CD4-positive, alpha-beta T cell treated with Interferon alpha-2 for 1 hour (primary cell): ENCODE data around the gene RBM5.
"Not testable (repeated sequence)": the region's sequence is repeated elsewhere in the genome, so short reads cannot be mapped to it uniquely, and the experiment has no call there.

Experiments
- DNase-seq, 2 donors: peaks; one replicate each; pipeline ENCODE4 v3.0.0-alpha.2; 2020 to 2022

RBM5 gene

GRCh38 chr3:50088725-50089608 lies at the start of gene RBM5:
Gene RBM5 (plus strand): TSS chr3:50088919. CDS start chr3:50090435, 1,516 bp downstream.
- DNase-seq: peak; percentile 89 to 92

- no peak for DNase-seq
Measured at GRCh38 chr3:50044976-50045375, 43.7 kb upstream of the RBM5 start.

GRCh38 chr3:50047426-50047825 lies 41.3 kb upstream of the RBM5 start:
- no peak for DNase-seq

DNA sequence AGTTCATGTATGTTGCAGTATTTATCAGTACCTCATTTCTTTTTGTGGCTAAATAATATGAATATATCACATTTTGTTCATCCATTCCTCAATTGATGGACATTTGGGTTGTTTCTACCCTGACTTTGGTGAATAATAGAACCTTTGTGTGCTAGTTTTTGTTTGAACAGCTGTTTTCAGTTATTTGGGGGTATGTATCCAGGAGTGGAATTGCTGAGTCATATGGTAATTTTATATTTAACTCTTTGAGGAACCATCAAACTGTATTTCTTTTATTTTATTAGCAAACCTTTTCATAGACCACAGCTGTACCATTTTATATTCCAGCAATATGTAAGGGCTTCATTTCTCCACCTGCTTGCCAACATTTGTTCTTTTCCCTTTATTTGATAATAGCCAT lies 38.4 kb upstream of the RBM5 start:
- DNase-seq: no peak

GRCh38 chr3:50057756-50058155 lies 31.0 kb upstream of the RBM5 start:
- no peak for DNase-seq

GRCh38 chr3:50068134-50068533 lies 20.6 kb upstream of the RBM5 start:
- no peak for DNase-seq

GRCh38 chr3:50078091-50078490 lies 10.6 kb upstream of the RBM5 start:
- DNase-seq: no peak

- DNase-seq: no peak
Measured at GRCh38 chr3:50078622-50079021, 10.1 kb upstream of the RBM5 start.

GRCh38 chr3:50084951-50085350 lies 3.8 kb upstream of the RBM5 start:
- not testable (repeated sequence) for DNase-seq

DNA sequence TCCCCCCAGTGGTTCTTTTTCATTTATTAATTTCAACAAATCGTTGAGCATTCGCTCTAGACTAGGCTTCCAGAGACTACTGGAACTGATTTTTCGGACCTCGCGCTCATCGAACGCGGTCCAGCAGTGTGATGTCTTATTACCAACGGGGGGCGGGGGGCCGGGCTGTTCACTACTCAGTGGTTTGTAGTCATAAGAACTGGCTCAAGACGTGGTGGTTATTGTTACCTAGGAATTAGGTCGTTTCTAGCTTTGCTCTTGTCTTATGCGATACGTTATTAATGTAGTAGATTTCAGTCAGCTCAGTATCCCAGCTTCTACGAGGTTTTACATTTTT lies 858 bp downstream of the RBM5 start:
- DNase-seq: no peak

GRCh38 chr3:50090984-50091383 lies 2.3 kb downstream of the RBM5 start:
- DNase-seq: no peak

GRCh38 chr3:50095352-50095998 lies 6.8 kb downstream of the RBM5 start:
- no peak for DNase-seq

GRCh38 chr3:50100386-50100785 lies 11.7 kb downstream of the RBM5 start:
- no peak for DNase-seq

DNA sequence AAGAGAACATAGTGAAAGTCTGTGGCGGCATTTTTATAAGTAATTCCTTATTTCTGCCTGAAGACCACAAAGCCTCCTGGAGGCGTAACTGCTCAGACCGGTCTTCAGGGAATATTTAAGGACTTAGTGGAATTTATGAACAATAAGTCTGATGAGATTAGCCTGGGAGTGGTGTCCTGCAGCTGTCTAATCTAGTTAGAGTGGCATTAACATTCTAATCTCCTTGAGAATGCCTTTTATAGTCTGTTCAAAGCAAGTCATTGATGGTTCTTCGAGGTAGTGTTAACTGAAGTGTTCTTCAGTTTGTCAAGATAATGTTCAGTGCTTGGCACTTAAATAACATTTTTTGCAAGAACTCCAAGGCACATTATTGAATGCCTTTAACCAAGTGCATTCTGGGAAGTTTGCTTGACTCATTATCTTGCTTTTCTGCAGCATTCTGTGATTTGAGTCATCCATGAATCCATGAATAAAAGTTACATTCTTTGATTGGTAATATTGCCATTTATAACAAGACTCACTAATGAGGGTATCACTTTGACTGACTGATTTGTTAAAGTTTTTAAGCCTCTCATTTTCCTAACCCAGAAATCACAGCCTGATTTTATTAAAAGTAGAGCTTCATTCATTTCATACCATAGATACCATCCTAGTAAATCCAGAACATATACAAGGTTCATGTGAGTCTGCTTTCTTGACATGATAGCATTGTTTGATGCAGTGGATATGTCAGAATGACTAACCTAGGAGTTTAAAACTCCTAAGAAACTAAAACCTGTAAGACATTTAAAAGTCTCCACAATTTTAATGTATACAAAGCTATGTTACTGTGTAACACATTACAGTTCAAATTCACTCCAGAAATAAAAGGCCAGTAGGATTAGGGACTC lies 12.5 kb downstream of the RBM5 start:
- no peak for DNase-seq

DNA sequence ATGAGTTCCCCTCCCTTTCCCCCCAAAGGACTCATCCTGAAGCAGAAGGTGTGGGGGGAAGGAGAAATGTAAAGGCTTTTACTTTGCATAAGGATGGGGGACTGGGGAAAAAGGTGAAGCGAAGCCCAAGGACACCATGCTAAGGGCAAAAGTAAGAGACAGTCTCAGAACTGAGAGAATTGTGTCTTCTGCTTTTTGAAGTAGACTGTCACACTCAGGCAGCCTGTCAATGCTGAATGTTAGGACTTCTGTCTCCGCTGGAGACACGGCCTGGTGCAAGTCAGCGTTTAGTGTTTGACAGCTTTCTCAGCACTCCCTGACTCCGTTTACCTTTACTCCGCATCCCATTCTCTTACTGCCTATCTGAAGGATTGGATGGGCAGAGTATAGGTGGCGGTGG lies 13.8 kb downstream of the RBM5 start:
- no peak for DNase-seq

GRCh38 chr3:50111757-50112156 lies 23.0 kb downstream of the RBM5 start:
- no peak for DNase-seq

GRCh38 chr3:50112462-50112861 lies 23.7 kb downstream of the RBM5 start:
- DNase-seq: no peak

DNA sequence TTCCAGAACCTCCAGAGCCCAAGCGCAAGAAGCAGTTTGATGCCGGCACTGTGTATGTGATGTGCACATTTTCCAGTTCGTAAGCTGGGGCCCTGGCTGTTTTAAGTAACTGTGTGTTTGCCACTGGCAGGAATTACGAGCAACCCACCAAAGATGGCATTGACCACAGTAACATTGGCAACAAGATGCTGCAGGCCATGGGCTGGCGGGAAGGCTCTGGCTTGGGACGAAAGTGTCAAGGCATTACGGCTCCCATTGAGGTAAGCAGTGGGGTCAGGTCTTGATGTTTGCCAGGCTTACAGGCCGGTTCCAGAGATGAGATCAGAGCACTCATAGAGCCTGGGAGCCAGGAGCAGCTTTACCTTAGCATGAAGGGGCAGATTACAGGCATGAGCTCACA lies 28.4 kb downstream of the RBM5 start:
- no peak for DNase-seq

GRCh38 chr3:50118237-50118636 lies 29.5 kb downstream of the RBM5 start:
- no peak for DNase-seq

- no peak for DNase-seq
Measured at GRCh38 chr3:50119786-50120185, 31.1 kb downstream of the RBM5 start.

DNA sequence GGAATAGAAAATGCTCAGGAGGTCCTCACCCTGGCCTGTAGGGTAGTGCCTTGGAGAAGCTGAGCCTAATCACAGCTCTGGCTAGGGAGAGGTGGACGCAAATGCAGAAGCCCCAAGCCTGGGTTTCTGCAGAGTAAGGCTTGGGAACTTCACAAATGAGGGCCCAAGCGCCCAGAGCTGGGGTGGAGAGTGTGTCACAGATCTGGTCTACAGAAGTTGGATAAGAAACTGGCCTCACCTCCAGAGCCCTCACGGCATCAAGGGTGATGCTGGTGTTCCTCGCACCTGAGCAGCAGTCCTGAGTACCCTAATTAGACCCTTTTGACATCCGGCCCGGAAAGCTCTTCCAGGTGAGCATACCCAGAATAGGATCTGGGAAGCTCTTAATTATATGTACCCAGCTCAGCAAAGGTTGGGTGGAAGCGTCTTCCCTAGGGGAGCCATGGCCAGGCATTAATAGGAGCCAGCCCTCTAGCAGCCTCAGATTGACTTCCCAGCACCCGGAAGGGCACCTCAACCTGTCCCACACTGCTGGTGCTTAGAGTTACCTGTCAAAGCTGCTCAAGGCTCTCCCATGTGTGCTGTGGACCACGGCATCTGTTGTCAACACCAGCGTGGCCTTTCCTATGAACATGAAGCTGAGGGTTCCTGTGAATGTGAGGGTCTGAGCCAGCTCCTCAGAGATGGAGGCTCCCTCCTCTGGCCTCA lies 31.8 kb downstream of the RBM5 start:
- DNase-seq: no peak

- DNase-seq: peak; percentile 66 to 71
Measured at GRCh38 chr3:50121072-50122032, 32.6 kb downstream of the RBM5 start.
